Coronary artery (tissue), 2 donors: ENCODE data around the gene SOX6.

Source experiments
- DNase-seq: peaks from one replicate; pipeline ENCODE4 v3.0.0-alpha.2; 2017; ENCODE audit warnings: low spot score
- H3K27ac ChIP-seq, 2 donors: fragments of 200-600 bp; sonication (generic); one replicate each; pipeline ENCODE4 v1.5.1; 2016 to 2019
- H3K4me3 ChIP-seq: fragments of 200-600 bp; sonication (generic); 2 replicates; pipeline ENCODE4 v1.5.1; 2016; ENCODE audit warnings: mild to moderate bottlenecking, moderate library complexity
- CTCF ChIP-seq: fragments of 200-600 bp; sonication (generic); IDR thresholded peaks from one replicate; pipeline ENCODE4 v1.5.1; 2019; ENCODE audit warnings: antibody characterized with exemption

SOX6 gene

GRCh38 chr11:16356057-16356760, at the start of gene SOX6:
Gene SOX6, minus strand, starts transcription at chr11:16356546. Its CDS starts 15,298 bp downstream, at chr11:16341248.
- Histone ChIP-seq H3K4me3 (no peak within 1 kb of the TSS), H3K27ac (peak within 1 kb of the TSS; percentile 34 to 44)
- no peak for TF ChIP-seq CTCF
- DNase-seq: no peak

- DNase-seq: no peak
- H3K4me3 ChIP-seq: no peak overlapping the region
- no peak overlapping the region for H3K27ac ChIP-seq
- no peak for TF ChIP-seq CTCF
Measured at GRCh38 chr11:16404781-16405285, 48.5 kb upstream of the SOX6 start.

GRCh38 chr11:16403851-16404250, 47.5 kb upstream of the SOX6 start:
- Histone ChIP-seq H3K4me3 (no peak overlapping the region), H3K27ac (no peak overlapping the region)
- no peak for TF ChIP-seq CTCF
- no peak for DNase-seq

- Histone ChIP-seq H3K4me3 (no peak overlapping the region), H3K27ac (no peak overlapping the region)
- DNase-seq: no peak
- TF ChIP-seq CTCF: no peak
Measured at GRCh38 chr11:16403448-16403803, 47.1 kb upstream of the SOX6 start.

- H3K4me3 ChIP-seq: no peak overlapping the region
- no peak overlapping the region for H3K27ac ChIP-seq
- no peak for DNase-seq
Measured at GRCh38 chr11:16402654-16403447, 46.5 kb upstream of the SOX6 start.

GRCh38 chr11:16397390-16397789, 41.0 kb upstream of the SOX6 start:
- Histone ChIP-seq H3K4me3 (no peak overlapping the region), H3K27ac (no peak overlapping the region)
- TF ChIP-seq CTCF: no peak
- no peak for DNase-seq

More at GRCh38 chr11:16402654-16403447, 46.5 kb upstream of the SOX6 start:
- no peak for TF ChIP-seq CTCF
